Ishikawa (cell line): Measurements from ENCODE around the gene TRMT10C.

ENCODE experiments used
- CEBPB ChIP-seq: IDR thresholded peaks from 2 replicates; pipeline ENCODE4 v1.6.1; 2012
- CREB1 ChIP-seq: IDR thresholded peaks from 2 replicates; pipeline ENCODE4 v1.6.1; 2012; ENCODE audit warnings: low read depth
- EGR1 ChIP-seq: IDR thresholded peaks from 2 replicates; pipeline ENCODE4 v1.6.1; 2012
- EP300 ChIP-seq: IDR thresholded peaks from 2 replicates; pipeline ENCODE4 v1.6.1; 2012; ENCODE audit warnings: borderline replicate concordance
- FOXM1 ChIP-seq: IDR thresholded peaks from 2 replicates; pipeline ENCODE4 v1.6.1; 2012; ENCODE audit warnings: low read depth, borderline replicate concordance
- MAX ChIP-seq: IDR thresholded peaks from 2 replicates; pipeline ENCODE4 v1.6.1; 2012
- NFIC ChIP-seq: IDR thresholded peaks from 2 replicates; pipeline ENCODE4 v1.6.1; 2012
- RAD21 ChIP-seq: IDR thresholded peaks from 2 replicates; pipeline ENCODE4 v1.6.1; 2012; ENCODE audit warnings: low read depth
- REST ChIP-seq: IDR thresholded peaks from 2 replicates; pipeline ENCODE4 v1.6.1; 2012; ENCODE audit warnings: low read depth, mild to moderate bottlenecking
- TAF1 ChIP-seq: IDR thresholded peaks from 2 replicates; pipeline ENCODE4 v1.6.1; 2012; ENCODE audit warnings: low read depth, mild to moderate bottlenecking
- TCF12 ChIP-seq: IDR thresholded peaks from 2 replicates; pipeline ENCODE4 v1.6.1; 2012; ENCODE audit warnings: low read depth
- TEAD4 ChIP-seq: IDR thresholded peaks from 2 replicates; pipeline ENCODE4 v1.6.1; 2012
- USF1 ChIP-seq: IDR thresholded peaks from 2 replicates; pipeline ENCODE4 v1.6.1; 2012
- YY1 ChIP-seq: IDR thresholded peaks from 2 replicates; pipeline ENCODE4 v1.6.1; 2012; ENCODE audit warnings: low read depth
- ZBTB7A ChIP-seq: IDR thresholded peaks from 2 replicates; pipeline ENCODE4 v1.6.1; 2012; ENCODE audit warnings: low read depth

Gene TRMT10C

GRCh38 chr3:101561630-101562328 lies at the start of gene TRMT10C:
TSS of gene TRMT10C (plus strand) at chr3:101561868. CDS start at chr3:101564782, 2,914 bp downstream.
- no peak for TF ChIP-seq RAD21
- TF ChIP-seq EGR1, result no peak; the same call in 1 of the 2 replicates
- peak; percentile 67 for TF ChIP-seq YY1
- no peak for TF ChIP-seq TEAD4
- TF ChIP-seq CREB1, result peak; percentile 96
- TF ChIP-seq NFIC, result peak; percentile 39; the same call in 1 of the 2 replicates
- peak; percentile 63; the same call in 1 of the 2 replicates for TF ChIP-seq TCF12
- peak; percentile 3; the same call in 1 of the 2 replicates for TF ChIP-seq USF1
- 0 out of 2 replicates have a peak, but pooled peaks have one; percentile 2 for TF ChIP-seq CEBPB
- TF ChIP-seq TAF1, result peak; percentile 89
- no peak for TF ChIP-seq REST
- no peak for TF ChIP-seq FOXM1
- peak; percentile 91 for TF ChIP-seq MAX
- TF ChIP-seq ZBTB7A, result no peak
- no peak for TF ChIP-seq EP300

- TF ChIP-seq TCF12 (no peak), EGR1 (no peak), REST (no peak), USF1 (no peak)
These were observed 49.3 kb upstream of the TRMT10C start for GRCh38 chr3:101512396-101512645.

GRCh38 chr3:101512646-101513418 lies 48.8 kb upstream of the TRMT10C start, which contains the start of gene SENP7:
TSS of gene SENP7 (minus strand) at chr3:101513212. CDS start at chr3:101513130, 82 bp downstream.
- TF ChIP-seq TEAD4, result 0 out of 2 replicates have a peak, but pooled peaks have one; percentile 11
- TF ChIP-seq CEBPB, result peak; percentile 93
- no peak for TF ChIP-seq TCF12
- TF ChIP-seq REST, result 0 out of 2 replicates have a peak, but pooled peaks have one; percentile 16
- TF ChIP-seq NFIC, result no peak
- TF ChIP-seq CREB1, result no peak
- no peak for TF ChIP-seq USF1
- no peak for TF ChIP-seq EP300
- TF ChIP-seq YY1, result peak; percentile 29; the same call in 1 of the 2 replicates
- no peak for TF ChIP-seq MAX
- peak; percentile 68; the same call in 1 of the 2 replicates for TF ChIP-seq ZBTB7A
- TF ChIP-seq TAF1, result peak; percentile 77
- TF ChIP-seq RAD21, result no peak
- 0 out of 2 replicates have a peak, but pooled peaks have one; percentile 25 for TF ChIP-seq FOXM1
- TF ChIP-seq EGR1, result peak; percentile 56; the same call in 1 of the 2 replicates
